ENCODE measurements around the gene DOLPP1.
"Not testable (repeated sequence)": the region's sequence is repeated elsewhere in the genome, so short reads cannot be mapped to it uniquely, and the experiment has no call there.

The DOLPP1 gene

GRCh38 chr9:129080601-129081387, at the start of gene DOLPP1:
Gene DOLPP1 (plus strand): TSS chr9:129081111. CDS start chr9:129081132, 21 bp downstream.
- DNase-seq (ENCODE audit: low read depth in 2 of 2): peak; percentile 94 to 98

GRCh38 chr9:129031514-129031913, 49.4 kb upstream of the DOLPP1 start:
- DNase-seq (ENCODE audit: low read depth in 2 of 2): no peak

- DNase-seq (ENCODE audit: low read depth in 2 of 2): no peak
Observed at GRCh38 chr9:129032541-129033159, 48.3 kb upstream of the DOLPP1 start.

- DNase-seq (ENCODE audit: low read depth in 2 of 2): no peak
Observed at GRCh38 chr9:129033216-129033615, 47.7 kb upstream of the DOLPP1 start.

GRCh38 chr9:129035838-129036237, 45.1 kb upstream of the DOLPP1 start:
- DNase-seq (ENCODE audit: low read depth in 2 of 2): not testable (repeated sequence)

- peak; percentile 78 to 84 for DNase-seq (ENCODE audit: low read depth in 2 of 2)
Observed at GRCh38 chr9:129036241-129036922, 44.5 kb upstream of the DOLPP1 start, which contains the start of gene MIGA2. Gene MIGA2 (plus strand): TSS chr9:129036626. CDS start chr9:129040595, 3,969 bp downstream.

GRCh38 chr9:129036923-129037766, 43.8 kb upstream of the DOLPP1 start:
- no peak for DNase-seq (ENCODE audit: low read depth in 2 of 2)

GRCh38 chr9:129037767-129038098, 43.2 kb upstream of the DOLPP1 start:
- DNase-seq (ENCODE audit: low read depth in 2 of 2): no peak

GRCh38 chr9:129038109-129038852, 42.6 kb upstream of the DOLPP1 start:
- no peak for DNase-seq (ENCODE audit: low read depth in 2 of 2)

GRCh38 chr9:129040113-129040643, 40.7 kb upstream of the DOLPP1 start:
- DNase-seq (ENCODE audit: low read depth in 2 of 2): no peak

GRCh38 chr9:129042016-129042415, 38.9 kb upstream of the DOLPP1 start:
- DNase-seq (ENCODE audit: low read depth in 2 of 2): no peak

GRCh38 chr9:129052592-129052991, 28.3 kb upstream of the DOLPP1 start:
- no peak for DNase-seq (ENCODE audit: low read depth in 2 of 2)

- no peak for DNase-seq (ENCODE audit: low read depth in 2 of 2)
Observed at GRCh38 chr9:129053020-129053419, 27.9 kb upstream of the DOLPP1 start.

- DNase-seq (ENCODE audit: low read depth in 2 of 2): no peak
Observed at GRCh38 chr9:129054163-129054851, 26.6 kb upstream of the DOLPP1 start.

- no peak for DNase-seq (ENCODE audit: low read depth in 2 of 2)
Observed at GRCh38 chr9:129058965-129059795, 21.7 kb upstream of the DOLPP1 start.

- no peak for DNase-seq (ENCODE audit: low read depth in 2 of 2)
Observed at GRCh38 chr9:129059796-129060785, 20.8 kb upstream of the DOLPP1 start.

GRCh38 chr9:129060991-129061390, 19.9 kb upstream of the DOLPP1 start:
- no peak for DNase-seq (ENCODE audit: low read depth in 2 of 2)

GRCh38 chr9:129063061-129063460, 17.9 kb upstream of the DOLPP1 start:
- DNase-seq (ENCODE audit: low read depth in 2 of 2): no peak

Measured in stimulated activated CD4-positive, alpha-beta T cell treated with anti-CD3 and anti-CD28 coated beads, Interleukin-1b, Interleukin-23, amount 100 ng/mL, for 1 hour (primary cell).